Omental fat pad (tissue), 4 donors: ENCODE measurements around the gene FN3K. TPM values are rescaled to one million over a fixed set of nuclear protein-coding genes. Genes with fewer than 3 reads are reported as not detected.

ENCODE experiments used
- ATAC-seq: fragments of 150-250 bp; one replicate; pipeline ENCODE4 v1.9.1; 2016; ENCODE audit warnings: mild to moderate bottlenecking, moderate library complexity; ENCODE audit not compliant: low FRiP score
- DNase-seq: peaks from one replicate; pipeline ENCODE4 v3.0.0-alpha.2; 2019; ENCODE audit warnings: low spot score
- total RNA-seq, 4 donors: library from RNA; depleted of rRNA; stranded (reverse); fragments of >200 nt; gene quantifications; one replicate each; pipeline ENCODE4 v1.1.0, GENCODE V29; 2016
- TF ChIP-seq, protein P1 (sequence below), 3 donors: fragments of 450-650 bp; IDR thresholded peaks; one replicate each; pipeline ENCODE4 v1.5.1; 2016 to 2017; ENCODE audit warnings: antibody characterized with exemption in 3 of 3, mild to moderate bottlenecking in 3 of 3, moderate library complexity in 2 of 3

Gene FN3K
- total RNA-seq, 4 donors from 2014 or later: 2.8 to 13.0 (median 7.5) TPM

- DNase-seq (no peak), ATAC-seq (no peak)
- TF ChIP-seq, protein P1, sequence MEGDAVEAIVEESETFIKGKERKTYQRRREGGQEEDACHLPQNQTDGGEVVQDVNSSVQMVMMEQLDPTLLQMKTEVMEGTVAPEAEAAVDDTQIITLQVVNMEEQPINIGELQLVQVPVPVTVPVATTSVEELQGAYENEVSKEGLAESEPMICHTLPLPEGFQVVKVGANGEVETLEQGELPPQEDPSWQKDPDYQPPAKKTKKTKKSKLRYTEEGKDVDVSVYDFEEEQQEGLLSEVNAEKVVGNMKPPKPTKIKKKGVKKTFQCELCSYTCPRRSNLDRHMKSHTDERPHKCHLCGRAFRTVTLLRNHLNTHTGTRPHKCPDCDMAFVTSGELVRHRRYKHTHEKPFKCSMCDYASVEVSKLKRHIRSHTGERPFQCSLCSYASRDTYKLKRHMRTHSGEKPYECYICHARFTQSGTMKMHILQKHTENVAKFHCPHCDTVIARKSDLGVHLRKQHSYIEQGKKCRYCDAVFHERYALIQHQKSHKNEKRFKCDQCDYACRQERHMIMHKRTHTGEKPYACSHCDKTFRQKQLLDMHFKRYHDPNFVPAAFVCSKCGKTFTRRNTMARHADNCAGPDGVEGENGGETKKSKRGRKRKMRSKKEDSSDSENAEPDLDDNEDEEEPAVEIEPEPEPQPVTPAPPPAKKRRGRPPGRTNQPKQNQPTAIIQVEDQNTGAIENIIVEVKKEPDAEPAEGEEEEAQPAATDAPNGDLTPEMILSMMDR (IDR thresholded peaks at IDR 0.05): no peak
Measured at GRCh38 chr17:82794781-82795482, 59.5 kb downstream of the FN3K start.

GRCh38 chr17:82795615-82796014 lies 60.2 kb downstream of the FN3K start:
- no peak for DNase-seq
- no peak for ATAC-seq
- TF ChIP-seq, protein P1 (IDR thresholded peaks at IDR 0.05): no peak

GRCh38 chr17:82797061-82797460 lies 61.6 kb downstream of the FN3K start:
- TF ChIP-seq, protein P1 (IDR thresholded peaks at IDR 0.05): no peak
- no peak for ATAC-seq
- no peak for DNase-seq

GRCh38 chr17:82798752-82799151 lies 63.3 kb downstream of the FN3K start:
- DNase-seq: no peak

DNA sequence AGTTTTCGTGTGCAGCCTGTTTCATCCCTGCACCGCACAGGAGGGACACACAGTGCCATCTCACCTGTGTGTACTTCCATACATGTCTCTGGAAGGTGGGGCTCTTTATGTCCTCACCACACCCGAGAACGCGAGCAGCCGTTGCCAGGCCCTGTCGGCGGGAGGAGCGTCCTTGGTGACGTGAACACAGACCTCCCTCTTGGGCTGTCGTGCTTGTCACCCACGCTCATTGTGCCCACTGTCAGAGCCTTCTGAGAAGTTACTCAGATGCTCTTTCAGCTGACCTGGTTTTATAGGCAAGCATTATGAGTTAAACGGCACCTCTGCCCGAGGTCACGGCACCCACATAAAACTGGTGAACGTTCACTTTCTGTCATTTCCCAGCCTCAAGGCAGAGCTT lies 64.2 kb downstream of the FN3K start:
- TF ChIP-seq, protein P1 (IDR thresholded peaks at IDR 0.05): no peak
- ATAC-seq: no peak
- no peak for DNase-seq

More at GRCh38 chr17:82798752-82799151, 63.3 kb downstream of the FN3K start:
- TF ChIP-seq, protein P1 (IDR thresholded peaks at IDR 0.05): no peak
- no peak for ATAC-seq

Other genes starting within 250 kb of the FN3K start
- 10 to 100 TPM; 35.8 to 61.0 (median 38.4) TPM for gene FOXK2, start 215.9 kb upstream of the FN3K start, total RNA-seq
- 100 to 1,000 TPM in 1 of 4 donors, 10 to 100 TPM in 3; 63.0 to 139 (median 86.0) TPM for gene WDR45B, start 87.2 kb upstream of the FN3K start, total RNA-seq
- 10 to 100 TPM in 1 of 4 donors, 1 to 10 TPM in 3; 8.0 to 12.3 (median 9.6) TPM for gene RAB40B, start 36.9 kb upstream of the FN3K start, total RNA-seq
- 10 to 100 TPM in 2 of 4 donors, 1 to 10 TPM in 2; 6.4 to 18.8 (median 12.3) TPM for gene FN3KRP, start 18.9 kb upstream of the FN3K start, total RNA-seq
- 10 to 100 TPM; 30.5 to 94.3 (median 51.8) TPM for gene TBCD, start 16.4 kb downstream of the FN3K start, total RNA-seq
- gene ZNF750, start 104.4 kb downstream of the FN3K start, total RNA-seq: not detected